Measurements from ENCODE around the gene C7orf33. TPM values are rescaled to one million over a fixed set of nuclear protein-coding genes. Genes with fewer than 3 reads are reported as not detected.

Gene C7orf33
- polyA plus RNA-seq, 1 experiment: not detected

GRCh38 chr7:148625342-148625741 lies 34.8 kb downstream of the C7orf33 start:
- POLR2A ChIA-PET: no interaction called here
- CTCF ChIA-PET: interaction anchor here (1.2 kb wide), 1 partner anchor 11 kb away, joined by 3 read pairs; no protein-coding TSS in a partner anchor
- H3K27me3 ChIP-seq (ENCODE audit: control insufficient read depth, insufficient read depth, low read length): peaks cover 12% of the 10 kb centered on the region
- no peak for DNase-seq (ENCODE audit: low read depth)
- no peak overlapping the region for H3K4me3 ChIP-seq (ENCODE audit: low read depth, low read length)
- H3K36me3 ChIP-seq (ENCODE audit: control insufficient read depth, insufficient read depth, low read length): no peaks in the 10 kb centered on the region
- no peak for TF ChIP-seq CTCF (IDR thresholded peaks at IDR 0.05; ENCODE audit: insufficient read depth, low read depth, low read length)

- DNase-seq (ENCODE audit: low read depth): no peak
- Histone ChIP-seq H3K27me3 (ENCODE audit: control insufficient read depth, insufficient read depth, low read length) (peaks cover 7% of the 10 kb centered on the region), H3K36me3 (ENCODE audit: control insufficient read depth, insufficient read depth, low read length) (no peaks in the 10 kb centered on the region), H3K4me3 (ENCODE audit: low read depth, low read length) (no peak overlapping the region)
- no peak for TF ChIP-seq CTCF (IDR thresholded peaks at IDR 0.05; ENCODE audit: insufficient read depth, low read depth, low read length)
- ChIA-PET POLR2A (no interaction called here), CTCF (interaction anchor here (0.5 to 1.0 kb wide), 2 partner anchors 9 to 438 kb away, joined by 3 read pairs; no protein-coding TSS in a partner anchor)
Measured at GRCh38 chr7:148626828-148627227, 36.3 kb downstream of the C7orf33 start.

GRCh38 chr7:148628011-148628410 lies 37.4 kb downstream of the C7orf33 start:
- Histone ChIP-seq H3K36me3 (ENCODE audit: control insufficient read depth, insufficient read depth, low read length) (no peaks in the 10 kb centered on the region), H3K4me3 (ENCODE audit: low read depth, low read length) (no peak overlapping the region), H3K27me3 (ENCODE audit: control insufficient read depth, insufficient read depth, low read length) (peaks cover 6% of the 10 kb centered on the region)
- TF ChIP-seq CTCF (IDR thresholded peaks at IDR 0.05; ENCODE audit: insufficient read depth, low read depth, low read length): no peak
- ChIA-PET CTCF (no interaction called here), POLR2A (no interaction called here)
- DNase-seq (ENCODE audit: low read depth): no peak

- ChIA-PET CTCF (no interaction called here), POLR2A (no interaction called here)
- no peaks in the 10 kb centered on the region for H3K36me3 ChIP-seq (ENCODE audit: control insufficient read depth, insufficient read depth, low read length)
- H3K4me3 ChIP-seq (ENCODE audit: low read depth, low read length): no peak overlapping the region
- H3K27me3 ChIP-seq (ENCODE audit: control insufficient read depth, insufficient read depth, low read length): no peaks in the 10 kb centered on the region; the same call in none of the 2 replicates
- no peak for TF ChIP-seq CTCF (IDR thresholded peaks at IDR 0.05; ENCODE audit: insufficient read depth, low read depth, low read length)
- DNase-seq (ENCODE audit: low read depth): no peak
Measured at GRCh38 chr7:148630078-148630477, 39.5 kb downstream of the C7orf33 start.

GRCh38 chr7:148633761-148634160 lies 43.2 kb downstream of the C7orf33 start:
- CTCF ChIA-PET: interaction anchor here (0.7 kb wide), 1 partner anchor 19 kb away, joined by 3 read pairs; no protein-coding TSS in a partner anchor
- TF ChIP-seq CTCF (IDR thresholded peaks at IDR 0.05; ENCODE audit: insufficient read depth, low read depth, low read length): no peak
- no peak for DNase-seq (ENCODE audit: low read depth)
- POLR2A ChIA-PET: no interaction called here
- no peak overlapping the region for H3K4me3 ChIP-seq (ENCODE audit: low read depth, low read length)
- H3K27me3 ChIP-seq (ENCODE audit: control insufficient read depth, insufficient read depth, low read length): peaks cover 1% of the 10 kb centered on the region
- H3K36me3 ChIP-seq (ENCODE audit: control insufficient read depth, insufficient read depth, low read length): no peaks in the 10 kb centered on the region

Measured in BJ (cell line).